Transverse colon (tissue), 4 donors: ENCODE measurements around the gene C10orf88. TPM values are rescaled to one million over a fixed set of nuclear protein-coding genes. Genes with fewer than 3 reads are reported as not detected.
"Not testable (repeated sequence)": the region's sequence is repeated elsewhere in the genome, so short reads cannot be mapped to it uniquely, and the experiment has no call there.

Experiments
- DNase-seq: peaks from one replicate; pipeline ENCODE4 v3.0.0-alpha.2; 2019
- H3K27ac ChIP-seq, 4 donors: fragments of 200-600 bp; sonication (generic); 2 replicates each; pipeline ENCODE4 v1.5.1; 2016 to 2018; ENCODE audit warnings: inconsistent platforms in 4 of 4
- H3K27me3 ChIP-seq: fragments of 200-600 bp; sonication (generic); 2 replicates; pipeline ENCODE4 v1.5.1; 2017; ENCODE audit warnings: inconsistent platforms
- H3K36me3 ChIP-seq, 4 donors: fragments of 200-600 bp; sonication (generic); 2 replicates each; pipeline ENCODE4 v1.5.1; 2017 to 2019; ENCODE audit warnings: inconsistent platforms in 4 of 4
- H3K4me1 ChIP-seq, 4 donors: fragments of 200-600 bp; sonication (generic); 2 replicates each; pipeline ENCODE4 v1.5.1; 2017 to 2020; ENCODE audit warnings: inconsistent platforms in 4 of 4
- H3K4me3 ChIP-seq, 4 donors: fragments of 200-600 bp; sonication (generic); 1 replicate in 1 of 4; 2 replicates in 3 of 4; pipeline versions ENCODE4 v1.5.1 to v1.6.1; 2017 to 2019; ENCODE audit warnings: inconsistent platforms in 4 of 4
- H3K9me3 ChIP-seq, 2 donors: fragments of 200-600 bp; sonication (generic); 2 replicates each; pipeline ENCODE4 v1.5.1; 2017 to 2019; ENCODE audit warnings: inconsistent platforms in 2 of 2
- CTCF ChIP-seq, 5 experiments: fragments of 200-600 bp in 3 of 5; fragments of 450-650 bp in 2 of 5; sonication (generic) in 3 of 5; IDR thresholded peaks; 1 replicate in 2 of 5; 2 replicates in 3 of 5; pipeline ENCODE4 v1.5.1; 2016 to 2017; ENCODE audit warnings: antibody characterized with exemption in 5 of 5, inconsistent platforms in 3 of 5, mild to moderate bottlenecking in 2 of 5, moderate library complexity in 1 of 5
- EP300 ChIP-seq: sonication (generic); formaldehyde crosslinking; IDR thresholded peaks from one replicate; pipeline ENCODE4 v1.6.1; 2017; ENCODE audit warnings: antibody characterized with exemption, low read depth
- POLR2A ChIP-seq: fragments of 450-650 bp; IDR thresholded peaks from one replicate; pipeline ENCODE4 v1.6.1; 2016; ENCODE audit warnings: antibody characterized with exemption, mild to moderate bottlenecking, moderate library complexity
- POLR2AphosphoS5 ChIP-seq, 3 donors: sonication (generic); formaldehyde crosslinking; IDR thresholded peaks; one replicate each; pipeline ENCODE4 v1.6.1; 2016; ENCODE audit warnings: antibody characterized with exemption in 3 of 3
- WGBS, 2 donors: methylation state at CpG; one replicate each; pipeline ENCODE4 v1.1.5; 2018; ENCODE audit warnings: low coverage in 1 of 2; 5-methylcytosine and 5-hydroxymethylcytosine counted together
- in situ Hi-C, 4 donors: fragments of 200-750 bp; cut with MboI; loops; one replicate each; pipeline versions ENCODE4 v1.15.0 to v1.15.1; 2017; ENCODE audit warnings: low sequenced_read_pairs in 3 of 4, low pct_ligation_motif_present in 1 of 4, low pct_unique_long_range_greater_than_20kb in 1 of 4
- intact Hi-C: fragments of 100-400 bp; cut with DNase I; formaldehyde crosslinking; loops from one replicate; pipeline ENCODE4 v1.15.1; 2023; ENCODE audit warnings: low total_unique reads
- total RNA-seq, 4 donors: library from RNA; depleted of rRNA; stranded (reverse); fragments of >200 nt; gene quantifications; one replicate each; pipeline ENCODE4 v1.1.0, GENCODE V29; 2016

Gene C10orf88
- total RNA-seq, 4 donors from 2014 or later: 4.9 to 30.8 (median 7.4) TPM

- Histone ChIP-seq H3K9me3 (no peaks in the 10 kb centered on the region), H3K4me3 (no peak within 1 kb of the TSS), H3K36me3 (no peaks in the 10 kb centered on the region), H3K27ac (no peak within 1 kb of the TSS), H3K27me3 (no peaks in the 10 kb centered on the region), H3K4me1 (no peaks in the 10 kb centered on the region)
- TF ChIP-seq EP300: no peak
- TF ChIP-seq POLR2A: no peak
- no peak for TF ChIP-seq POLR2AphosphoS5 (IDR thresholded peaks at IDR 0.05)
- TF ChIP-seq CTCF (IDR thresholded peaks at IDR 0.05): no peak
- in situ Hi-C loops (no loop called here), intact Hi-C loops (no loop called here)
- 70 to 88% methylated on average over 1 of the region's 1 CpG for WGBS, 2 donors
- no peak for DNase-seq
Observed at GRCh38 chr10:122910310-122910709, 43.7 kb downstream of the C10orf88 start, which contains the start of gene FAM24A. TSS of gene FAM24A (plus strand) at chr10:122910610. CDS start at chr10:122911635, 1,025 bp downstream.

DNA sequence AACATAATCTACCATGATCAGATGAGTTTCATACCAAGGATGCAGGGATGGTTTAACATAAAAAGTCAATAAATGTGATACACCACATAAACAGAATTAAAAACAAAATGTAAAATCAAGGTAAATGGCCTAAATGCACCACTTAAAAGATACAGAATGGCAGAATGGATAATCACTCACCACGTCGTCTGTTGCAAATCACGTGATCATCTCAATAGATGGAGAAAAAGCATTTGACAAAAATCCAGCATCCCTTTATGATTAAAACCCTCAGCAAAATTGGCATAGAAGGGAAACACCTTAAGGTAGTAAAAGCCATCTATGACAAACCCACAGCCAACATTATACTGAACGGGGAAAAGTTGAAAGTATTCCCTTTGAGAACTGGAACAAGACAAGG, 50.2 kb downstream of the C10orf88 start:
- H3K27ac ChIP-seq, intact Hi-C loops, H3K9me3 ChIP-seq, in situ Hi-C loops, H3K36me3 ChIP-seq, H3K4me1 ChIP-seq, H3K27me3 ChIP-seq, DNase-seq, H3K4me3 ChIP-seq: not testable (repeated sequence)
- WGBS, 2 donors: 82 to 90% methylated on average over 3 to 4 of the region's 4 CpGs

- TF ChIP-seq EP300 (no peak), POLR2AphosphoS5 (IDR thresholded peaks at IDR 0.05) (no peak), CTCF (IDR thresholded peaks at IDR 0.05) (no peak), POLR2A (no peak)
- Histone ChIP-seq H3K4me1 (no peaks in the 10 kb centered on the region), H3K36me3 (no peaks in the 10 kb centered on the region), H3K4me3 (no peak overlapping the region), H3K9me3 (no peaks in the 10 kb centered on the region), H3K27ac (no peak overlapping the region), H3K27me3 (no peaks in the 10 kb centered on the region)
- 90 to 92% methylated on average over 5 of the region's 5 CpGs for WGBS, 2 donors
- in situ Hi-C loops (no loop called here), intact Hi-C loops (no loop called here)
- no peak for DNase-seq
Observed at GRCh38 chr10:122894261-122894944, 59.6 kb downstream of the C10orf88 start.

GRCh38 chr10:122884166-122884565, 69.9 kb downstream of the C10orf88 start:
- Histone ChIP-seq H3K27ac (no peak overlapping the region), H3K36me3 (no peaks in the 10 kb centered on the region), H3K9me3 (no peaks in the 10 kb centered on the region), H3K27me3 (no peaks in the 10 kb centered on the region), H3K4me3 (no peak overlapping the region), H3K4me1 (peaks cover 4 to 6% (median 5%) of the 10 kb centered on the region in 4 donors)
- DNase-seq: no peak
- in situ Hi-C loops (no loop called here), intact Hi-C loops (loop anchor here (10.0 kb wide), 1 partner anchor 61 kb away; no protein-coding TSS in a partner anchor)
- TF ChIP-seq POLR2A (no peak), POLR2AphosphoS5 (IDR thresholded peaks at IDR 0.05) (no peak), EP300 (no peak), CTCF (IDR thresholded peaks at IDR 0.05) (no peak)
- 70 to 96% methylated on average over 1 of the region's 1 CpG for WGBS, 2 donors

DNA sequence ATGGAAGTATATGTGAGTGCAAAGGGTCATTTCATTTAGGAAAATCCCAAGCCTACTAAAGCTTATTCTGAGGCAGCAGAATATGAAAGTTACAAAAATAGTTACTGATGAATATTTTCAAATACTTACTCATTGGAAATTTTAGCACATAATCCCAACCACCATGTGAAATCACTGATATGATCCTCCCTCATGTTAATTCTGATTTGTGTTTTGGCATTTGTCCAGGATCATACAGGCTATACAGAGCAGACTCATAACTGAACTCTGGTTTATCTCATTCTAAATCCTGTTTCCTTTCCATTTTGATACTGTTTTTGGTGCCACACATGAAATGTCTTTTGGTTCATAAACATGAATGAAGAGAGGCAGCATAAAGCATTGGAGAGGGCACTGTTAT, 71.3 kb downstream of the C10orf88 start:
- H3K9me3 ChIP-seq: no peaks in the 10 kb centered on the region
- intact Hi-C loops (loop anchor here (10.0 kb wide), 1 partner anchor 62 kb away; no protein-coding TSS in a partner anchor), in situ Hi-C loops (no loop called here)
- no peaks in the 10 kb centered on the region for H3K27me3 ChIP-seq
- no peaks in the 10 kb centered on the region for H3K36me3 ChIP-seq
- H3K4me3 ChIP-seq: no peak overlapping the region
- no peak overlapping the region for H3K27ac ChIP-seq
- H3K4me1 ChIP-seq: peaks cover 4 to 18% (median 11%) of the 10 kb centered on the region in 4 donors
- no peak for DNase-seq
- TF ChIP-seq POLR2AphosphoS5 (IDR thresholded peaks at IDR 0.05) (no peak), POLR2A (no peak), EP300 (no peak), CTCF (IDR thresholded peaks at IDR 0.05) (no peak)
